HG03159 (cell line): Measurements from ENCODE around the gene HMGXB3.

ENCODE experiments used
- ATAC-seq: cut with Tn5 transposase; IDR thresholded peaks from one replicate; pipeline ENCODE4 v1.9.1; 2021; ENCODE audit warnings: mild to moderate bottlenecking, moderate library complexity; ENCODE audit not compliant: unreplicated experiment

Gene HMGXB3, protein sequence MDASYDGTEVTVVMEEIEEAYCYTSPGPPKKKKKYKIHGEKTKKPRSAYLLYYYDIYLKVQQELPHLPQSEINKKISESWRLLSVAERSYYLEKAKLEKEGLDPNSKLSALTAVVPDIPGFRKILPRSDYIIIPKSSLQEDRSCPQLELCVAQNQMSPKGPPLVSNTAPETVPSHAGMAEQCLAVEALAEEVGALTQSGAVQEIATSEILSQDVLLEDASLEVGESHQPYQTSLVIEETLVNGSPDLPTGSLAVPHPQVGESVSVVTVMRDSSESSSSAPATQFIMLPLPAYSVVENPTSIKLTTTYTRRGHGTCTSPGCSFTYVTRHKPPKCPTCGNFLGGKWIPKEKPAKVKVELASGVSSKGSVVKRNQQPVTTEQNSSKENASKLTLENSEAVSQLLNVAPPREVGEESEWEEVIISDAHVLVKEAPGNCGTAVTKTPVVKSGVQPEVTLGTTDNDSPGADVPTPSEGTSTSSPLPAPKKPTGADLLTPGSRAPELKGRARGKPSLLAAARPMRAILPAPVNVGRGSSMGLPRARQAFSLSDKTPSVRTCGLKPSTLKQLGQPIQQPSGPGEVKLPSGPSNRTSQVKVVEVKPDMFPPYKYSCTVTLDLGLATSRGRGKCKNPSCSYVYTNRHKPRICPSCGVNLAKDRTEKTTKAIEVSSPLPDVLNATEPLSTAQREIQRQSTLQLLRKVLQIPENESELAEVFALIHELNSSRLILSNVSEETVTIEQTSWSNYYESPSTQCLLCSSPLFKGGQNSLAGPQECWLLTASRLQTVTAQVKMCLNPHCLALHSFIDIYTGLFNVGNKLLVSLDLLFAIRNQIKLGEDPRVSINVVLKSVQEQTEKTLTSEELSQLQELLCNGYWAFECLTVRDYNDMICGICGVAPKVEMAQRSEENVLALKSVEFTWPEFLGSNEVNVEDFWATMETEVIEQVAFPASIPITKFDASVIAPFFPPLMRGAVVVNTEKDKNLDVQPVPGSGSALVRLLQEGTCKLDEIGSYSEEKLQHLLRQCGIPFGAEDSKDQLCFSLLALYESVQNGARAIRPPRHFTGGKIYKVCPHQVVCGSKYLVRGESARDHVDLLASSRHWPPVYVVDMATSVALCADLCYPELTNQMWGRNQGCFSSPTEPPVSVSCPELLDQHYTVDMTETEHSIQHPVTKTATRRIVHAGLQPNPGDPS (N-terminal part only)

DNA sequence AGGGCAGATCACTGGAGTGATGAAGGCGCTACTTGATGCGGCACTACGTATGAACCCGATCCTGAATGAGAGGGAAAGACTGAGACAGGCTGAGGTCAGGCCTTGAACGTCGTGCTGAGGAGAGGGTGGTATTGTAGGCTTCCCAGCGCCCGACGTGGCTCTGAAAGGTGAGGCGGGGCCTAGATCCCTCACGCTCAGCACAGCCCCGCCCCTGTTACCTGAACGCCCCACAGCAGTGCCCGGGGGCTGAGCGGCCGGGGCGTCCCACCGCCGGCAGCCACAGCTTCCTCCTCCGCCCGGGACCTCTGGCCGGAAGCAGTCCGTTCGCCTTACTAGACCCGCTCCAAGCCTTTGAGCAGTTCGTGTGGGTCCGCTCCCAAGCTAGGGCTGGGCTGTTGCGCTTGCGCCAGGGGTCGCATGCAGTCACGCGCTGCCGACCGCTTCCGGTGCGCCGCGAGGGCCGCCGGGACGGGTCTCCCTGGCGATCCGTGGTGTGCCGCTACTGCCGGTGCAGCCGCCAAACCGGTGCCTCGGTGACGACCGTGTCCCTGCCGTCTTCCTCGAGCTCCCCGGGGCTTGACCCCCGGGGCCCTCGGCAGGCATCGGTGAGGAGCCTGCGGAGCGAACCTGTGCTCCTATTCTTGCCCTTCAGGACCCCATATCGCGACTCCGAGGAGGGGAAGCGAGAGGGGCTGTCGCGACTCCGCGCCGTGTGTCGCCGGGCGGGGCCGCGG lies at the start of gene HMGXB3, which contains the start of gene TIGD6:
Gene HMGXB3 (plus strand): TSS at position 484 of the 734 bp plus-strand sequence. CDS start 4,114 bp downstream, outside the sequence.
Gene TIGD6 (minus strand): TSS at position 399 of the 734 bp plus-strand sequence. CDS start 4,306 bp downstream, outside the sequence.
- peak; percentile 90 for ATAC-seq

DNA sequence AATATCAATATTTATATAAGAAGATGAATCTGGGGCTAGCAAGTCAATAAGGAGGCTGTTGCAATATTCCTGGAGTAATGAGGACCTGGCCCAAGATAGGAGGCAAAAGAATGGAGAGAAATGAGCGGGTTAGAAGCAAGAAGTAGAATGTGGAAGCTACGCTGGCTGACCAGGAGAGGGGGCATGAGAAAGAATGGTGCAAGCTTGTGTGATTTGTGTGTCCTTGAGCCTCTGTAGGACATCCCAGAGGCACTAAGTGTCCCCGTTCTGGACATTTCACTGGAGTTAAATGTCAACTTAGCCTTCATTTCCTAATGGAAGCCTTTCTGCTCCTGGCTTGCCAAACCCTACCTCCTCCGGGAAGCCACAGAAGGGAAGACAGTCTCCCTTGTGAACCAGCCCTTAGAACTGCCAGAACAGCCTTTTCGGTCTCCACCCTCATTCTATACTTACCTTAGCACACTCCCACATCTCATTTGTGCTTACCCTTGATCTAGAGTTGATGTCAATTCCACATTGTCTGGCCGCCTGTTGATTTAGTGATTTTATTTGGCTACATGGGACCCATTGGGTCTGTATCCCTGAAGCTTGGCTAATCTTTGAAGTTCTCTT lies 49.3 kb upstream of the HMGXB3 start:
- no peak for ATAC-seq

DNA sequence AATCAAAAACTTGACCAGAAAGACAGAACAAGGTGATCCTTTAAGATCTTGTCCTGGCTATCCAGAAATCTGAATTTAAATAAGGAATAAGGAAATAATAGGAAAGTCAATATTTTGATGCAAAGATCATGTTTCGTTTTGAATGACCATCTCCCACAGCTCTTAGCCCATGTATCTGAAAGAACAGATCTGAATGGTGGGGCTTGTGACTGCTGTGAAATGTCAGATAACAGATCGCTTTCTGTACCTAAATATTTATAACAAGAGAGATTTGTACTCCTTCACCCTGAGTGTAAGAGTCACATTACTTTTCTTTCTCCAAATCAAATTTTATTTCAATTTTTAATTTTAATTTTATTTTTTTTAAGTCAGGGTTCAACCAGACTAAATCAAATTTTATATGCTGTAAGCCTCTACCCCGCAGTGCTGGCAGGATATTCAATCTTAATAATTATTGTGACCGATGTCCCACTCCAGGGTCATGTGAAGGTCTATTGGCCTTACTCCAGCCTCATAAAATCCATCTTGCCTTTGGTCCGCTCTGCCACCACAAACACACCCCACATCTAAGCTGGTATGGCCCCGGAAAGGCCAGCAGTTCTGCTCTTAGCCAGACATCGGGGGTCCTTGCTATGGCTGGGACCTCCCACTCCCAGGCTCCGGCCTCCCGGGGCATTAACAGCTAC lies 47.0 kb upstream of the HMGXB3 start:
- no peak for ATAC-seq

DNA sequence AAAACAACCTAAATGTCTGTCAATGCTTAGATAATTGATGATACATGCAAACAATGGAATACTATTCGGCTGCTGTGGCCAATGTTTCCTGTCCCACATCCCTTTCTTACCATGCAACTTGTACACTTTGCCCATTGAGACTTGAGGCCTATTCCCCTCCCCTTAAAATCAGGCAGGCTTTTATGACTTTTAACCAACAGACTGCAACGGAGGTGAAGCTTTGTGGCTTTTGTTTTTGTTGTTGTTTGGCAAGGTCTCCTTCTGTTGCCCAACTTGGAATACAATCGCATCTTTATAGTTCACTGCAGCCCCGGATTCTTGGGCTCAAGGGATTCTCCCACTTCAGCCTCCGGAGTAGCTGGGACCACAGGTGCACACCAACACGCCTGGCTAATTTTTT lies 45.7 kb upstream of the HMGXB3 start:
- no peak for ATAC-seq

DNA sequence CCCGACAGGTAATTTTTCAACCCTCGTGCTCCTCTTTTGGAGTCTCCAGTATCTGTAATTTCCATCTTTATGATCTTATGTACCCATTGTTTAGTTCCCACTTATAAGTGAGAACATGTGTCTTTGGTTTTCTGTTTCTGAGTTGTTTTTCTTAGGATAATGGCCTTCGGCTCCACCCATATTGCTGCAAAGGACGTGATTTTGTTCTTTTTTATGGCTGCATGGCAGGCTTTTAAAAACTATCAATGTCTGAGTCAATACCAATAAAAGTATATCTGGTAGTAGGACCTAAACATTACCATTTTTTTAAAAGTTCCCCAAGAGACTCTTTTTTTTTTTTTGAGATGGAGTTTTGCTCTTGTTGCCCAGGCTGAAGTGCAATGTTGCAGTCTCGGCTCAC lies 43.9 kb upstream of the HMGXB3 start:
- ATAC-seq, result no peak

DNA sequence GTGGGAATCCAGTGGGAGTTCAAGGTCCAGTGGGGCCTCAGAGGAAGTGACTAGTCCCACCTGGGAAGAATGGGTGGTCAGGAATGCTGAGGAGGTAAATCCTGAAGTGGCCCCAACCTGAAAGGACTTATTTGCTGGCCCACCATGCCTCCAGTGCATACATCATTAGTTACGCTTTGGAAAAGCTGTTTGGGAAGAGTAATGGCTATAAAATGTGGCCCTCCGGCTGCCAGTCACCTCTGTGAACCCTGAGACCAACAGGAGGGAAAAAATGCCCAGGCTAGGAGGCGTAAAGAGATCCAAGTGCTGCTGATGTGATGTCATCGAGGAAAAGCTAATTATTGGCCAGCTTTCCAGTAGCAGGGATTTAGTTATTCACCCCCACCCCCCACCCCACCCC lies 42.7 kb upstream of the HMGXB3 start:
- ATAC-seq, result no peak

DNA sequence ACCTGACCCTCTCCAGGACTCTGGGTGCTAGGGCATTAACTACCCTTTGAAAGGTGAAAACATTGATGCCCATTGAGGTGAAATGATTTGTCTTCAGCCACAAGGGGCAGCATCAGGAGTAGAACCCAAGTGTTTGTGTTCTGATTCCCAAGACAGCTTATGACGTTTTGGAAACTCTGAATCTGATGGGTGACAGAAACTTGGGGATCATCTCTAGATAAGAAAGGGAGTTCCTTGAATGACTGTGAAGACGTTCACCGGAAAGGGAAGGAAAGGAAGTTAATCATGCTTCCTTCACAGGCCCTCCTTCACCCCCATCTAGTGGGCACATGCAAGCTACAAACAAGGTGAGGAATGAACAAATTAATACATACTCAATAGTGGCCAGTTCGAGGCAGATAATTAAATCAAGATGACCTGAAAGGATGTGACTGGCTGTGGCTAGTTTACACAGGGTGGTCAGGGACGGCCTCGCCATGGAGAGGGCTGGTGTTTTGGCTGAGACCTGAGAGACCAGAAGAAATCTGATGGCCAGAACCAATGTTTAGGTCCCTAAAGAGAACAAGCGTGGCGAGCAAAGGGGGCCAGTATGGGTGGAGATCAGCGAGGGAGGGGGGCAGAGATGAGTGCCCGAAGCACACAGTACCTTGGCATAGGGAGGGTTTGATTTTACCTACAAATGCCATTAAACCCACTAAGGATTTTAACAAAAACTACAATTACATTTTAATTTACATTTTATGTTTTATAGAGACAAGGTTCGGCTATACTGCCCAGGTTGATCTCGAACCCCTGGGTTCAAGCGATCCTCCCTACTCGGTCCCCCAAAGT lies 40.9 kb upstream of the HMGXB3 start:
- ATAC-seq, result no peak

DNA sequence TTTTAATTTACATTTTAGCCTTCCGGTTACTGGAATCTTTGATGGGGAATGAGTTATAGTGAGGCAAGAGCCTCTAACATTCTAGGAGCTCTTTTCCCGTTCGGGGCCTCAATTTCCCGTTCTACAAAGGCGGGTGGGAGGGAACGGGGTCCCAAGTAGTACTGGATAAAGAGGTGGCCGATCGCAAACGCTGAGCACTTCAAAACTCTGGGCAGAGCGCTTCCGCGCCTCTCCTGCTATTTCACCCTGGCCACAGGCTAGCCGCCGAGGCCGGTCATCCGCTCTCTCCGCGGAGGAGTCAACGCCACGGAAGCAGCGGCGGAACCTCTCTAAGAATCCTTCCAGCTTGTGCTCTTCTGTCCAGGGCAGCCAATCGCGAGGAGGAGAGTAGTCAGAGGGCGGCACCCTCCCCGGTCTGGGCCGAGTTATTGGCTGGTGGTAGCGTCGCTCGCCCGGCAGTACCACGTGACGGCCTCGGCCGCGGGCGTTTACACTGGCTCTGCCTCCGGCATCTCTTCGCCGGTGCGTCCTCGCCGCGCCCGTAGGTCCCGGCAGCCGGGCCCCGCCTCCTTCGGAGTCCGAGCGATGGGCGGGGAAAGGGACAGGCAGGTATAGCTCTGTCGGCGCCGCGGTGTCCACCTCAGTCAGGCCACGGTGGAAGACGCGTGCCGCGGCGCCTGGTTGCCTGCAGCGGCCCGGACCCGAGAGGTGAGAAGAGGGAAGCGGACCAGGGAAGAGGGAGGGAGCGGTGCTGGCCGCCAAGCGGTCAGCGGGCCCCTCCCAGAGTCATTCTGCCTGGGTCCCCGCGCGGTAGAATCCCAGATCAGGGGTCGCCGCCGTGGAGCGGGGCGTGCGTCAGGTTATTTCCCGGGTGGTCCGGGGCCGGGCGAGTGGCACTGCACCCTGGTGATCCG lies 40.0 kb upstream of the HMGXB3 start, which contains the start of gene SLC26A2:
Gene SLC26A2 (plus strand): TSS at position 487 of the 914 bp plus-strand sequence. CDS start 16,895 bp downstream, outside the sequence.
- peak; percentile 99 for ATAC-seq

DNA sequence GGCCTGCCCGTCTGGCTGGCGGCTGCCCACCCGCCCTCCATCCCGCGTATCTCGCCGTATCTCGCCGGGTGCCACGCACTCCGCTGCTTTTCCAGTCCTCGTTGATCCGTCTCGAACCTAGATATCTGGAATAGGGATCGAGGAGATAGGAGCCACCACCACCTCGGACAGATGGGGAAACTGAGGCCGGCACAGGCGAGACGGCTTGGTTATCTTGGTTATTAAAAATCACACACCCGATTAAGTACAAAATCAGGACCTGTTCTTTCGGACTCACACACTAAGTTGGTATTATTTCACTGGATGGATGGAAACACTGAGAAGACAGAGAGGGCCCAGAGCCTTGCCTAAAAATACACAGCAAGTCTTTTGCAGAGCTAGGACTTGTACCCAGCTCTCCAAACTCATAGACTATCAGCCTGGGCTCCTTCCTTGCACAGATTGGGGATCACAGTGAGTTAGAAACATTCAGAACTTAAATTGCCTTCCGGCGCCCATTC lies 39.3 kb upstream of the HMGXB3 start:
- ATAC-seq, result no peak

DNA sequence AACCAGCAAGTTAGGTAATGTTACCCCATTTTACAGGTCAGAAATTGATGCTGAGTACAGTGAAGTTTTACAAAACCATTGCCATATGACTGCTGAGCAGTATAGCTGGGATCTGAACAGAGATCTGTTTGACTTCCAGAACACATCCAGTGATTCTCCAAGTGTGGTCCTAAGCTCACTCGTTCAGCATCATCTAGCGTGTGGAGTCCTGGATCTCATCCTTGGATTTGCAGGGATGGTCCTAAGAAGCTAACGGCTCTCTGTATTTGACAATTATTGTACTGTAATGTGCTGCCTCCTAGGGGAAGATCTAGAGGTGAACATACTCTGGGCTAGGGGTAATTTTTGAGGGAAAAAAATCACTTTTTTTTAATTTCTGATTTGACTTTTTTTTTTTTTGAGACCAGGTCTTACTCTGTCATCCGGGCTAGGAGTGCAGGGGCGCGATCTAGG lies 38.6 kb upstream of the HMGXB3 start:
- no peak for ATAC-seq

DNA sequence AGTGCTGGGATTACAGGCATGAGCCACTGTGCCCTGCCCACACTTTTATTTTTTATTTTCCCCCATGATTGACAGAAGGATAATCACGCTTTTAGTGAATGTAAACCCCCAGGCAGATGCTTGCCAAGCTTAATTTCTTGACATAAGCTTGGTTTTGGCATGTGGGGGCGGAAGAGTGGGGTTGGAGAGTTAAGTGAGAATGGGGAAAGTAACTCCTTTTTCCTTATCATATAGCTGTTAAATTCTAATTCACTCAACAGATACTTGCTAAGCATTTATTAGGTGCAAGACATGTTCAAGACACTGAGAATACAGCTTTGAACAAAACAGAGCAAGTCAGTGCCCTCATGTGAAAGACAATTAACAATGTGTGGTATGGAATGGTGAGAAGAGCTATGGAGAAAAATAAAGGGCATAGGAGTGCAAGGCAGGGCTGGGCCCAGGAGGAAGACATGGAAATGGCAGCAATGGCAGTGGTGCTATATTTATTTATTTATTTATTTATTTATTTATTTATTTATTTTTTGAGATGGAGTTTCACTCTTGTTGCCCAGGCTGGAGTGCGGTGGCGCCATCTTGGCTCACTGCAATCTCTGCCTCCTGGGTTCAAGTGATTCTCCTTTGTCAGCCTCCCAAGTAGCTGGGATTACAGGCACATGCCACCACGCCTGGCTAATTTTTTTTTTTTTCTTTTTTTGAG lies 37.8 kb upstream of the HMGXB3 start:
- no peak for ATAC-seq

DNA sequence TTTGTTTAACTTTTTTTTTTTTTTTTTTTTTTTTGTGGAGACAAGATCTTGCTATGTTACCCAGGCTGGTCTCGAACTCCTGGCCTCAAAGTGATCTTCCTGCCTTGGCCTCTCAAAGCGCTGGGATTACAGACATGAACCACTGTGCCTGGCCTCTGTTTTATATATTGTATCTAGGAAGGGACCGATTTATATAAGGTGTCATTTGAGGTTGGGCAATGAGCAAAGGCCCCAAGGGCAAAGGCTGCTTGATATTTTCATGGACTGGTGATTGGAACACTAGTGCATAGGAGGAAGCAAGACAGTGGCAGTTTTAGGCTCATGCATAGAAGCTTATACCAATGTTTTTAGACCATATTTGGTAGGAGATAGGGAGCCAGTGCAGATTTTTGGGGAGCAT lies 36.8 kb upstream of the HMGXB3 start:
- ATAC-seq, result no peak

DNA sequence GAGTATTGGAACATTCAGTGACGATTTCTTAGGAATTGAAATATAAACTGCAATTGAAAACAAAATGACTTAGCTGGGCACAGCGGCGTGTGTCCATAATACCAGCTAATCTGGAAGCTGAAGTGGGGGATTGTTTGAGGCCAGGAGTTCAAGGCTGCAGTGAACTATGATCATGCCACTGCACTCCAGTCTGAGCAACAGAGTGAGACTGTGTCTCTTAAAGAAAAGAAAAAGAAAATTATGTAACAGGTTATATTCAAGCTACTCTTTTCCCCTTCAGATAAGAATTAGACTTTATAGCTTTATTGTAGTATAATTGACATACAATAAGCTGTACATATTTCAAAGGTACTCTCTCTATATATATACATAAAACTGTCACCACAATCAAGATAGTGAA lies 33.6 kb upstream of the HMGXB3 start:
- ATAC-seq, result no peak

DNA sequence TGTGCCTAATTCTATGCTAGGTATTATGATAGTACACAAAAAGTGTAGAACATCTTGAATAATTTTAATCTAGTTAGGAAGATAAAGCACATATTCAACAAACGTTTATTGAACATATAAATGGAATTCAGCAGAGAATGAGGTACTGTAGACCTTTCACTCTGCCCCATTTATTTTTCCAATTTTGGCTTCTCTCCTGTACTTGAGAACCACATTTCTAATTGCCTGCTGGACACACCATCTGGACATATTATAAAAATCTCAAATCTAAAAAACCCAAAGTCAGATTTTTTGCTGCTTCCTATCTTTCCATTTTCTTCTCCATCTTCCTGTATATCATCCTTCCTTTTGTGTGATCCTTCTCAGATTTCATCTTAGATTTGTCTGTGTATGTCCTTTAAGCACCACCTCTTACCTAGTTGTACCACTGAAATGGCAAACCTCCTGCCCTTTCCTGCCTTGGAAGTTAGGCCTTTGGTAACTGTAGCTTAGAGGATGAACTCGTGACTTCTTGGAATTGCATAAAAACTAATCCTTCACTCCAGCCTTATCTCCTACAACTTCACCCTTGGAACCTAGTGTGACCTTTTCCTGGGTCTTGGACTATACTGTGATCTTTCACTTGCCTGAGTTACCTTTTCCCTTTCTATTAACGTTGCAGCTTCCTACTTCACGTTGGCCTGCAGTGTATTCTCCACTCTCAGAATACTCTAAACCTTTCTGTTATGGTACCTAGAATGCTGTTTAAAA lies 31.2 kb upstream of the HMGXB3 start:
- no peak for ATAC-seq

DNA sequence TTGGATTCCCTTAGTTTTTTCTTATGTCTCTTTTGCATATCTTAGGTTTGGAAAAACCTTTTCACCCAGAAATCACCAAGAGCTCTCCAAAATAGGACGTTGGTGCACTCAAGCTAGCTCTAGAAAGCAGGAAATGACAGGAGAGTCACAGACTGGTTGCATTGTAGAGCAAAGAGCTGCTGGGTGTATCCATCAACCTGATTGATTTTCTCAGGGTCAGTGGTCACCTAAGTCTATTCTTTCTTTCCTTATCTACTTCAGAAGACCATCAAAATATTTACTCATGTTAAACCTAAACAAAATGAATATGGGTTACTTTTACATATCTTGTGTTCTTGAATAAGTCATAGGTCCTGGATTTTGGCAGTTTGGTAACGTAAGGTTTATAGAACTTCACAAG lies 25.1 kb upstream of the HMGXB3 start:
- ATAC-seq, result no peak

DNA sequence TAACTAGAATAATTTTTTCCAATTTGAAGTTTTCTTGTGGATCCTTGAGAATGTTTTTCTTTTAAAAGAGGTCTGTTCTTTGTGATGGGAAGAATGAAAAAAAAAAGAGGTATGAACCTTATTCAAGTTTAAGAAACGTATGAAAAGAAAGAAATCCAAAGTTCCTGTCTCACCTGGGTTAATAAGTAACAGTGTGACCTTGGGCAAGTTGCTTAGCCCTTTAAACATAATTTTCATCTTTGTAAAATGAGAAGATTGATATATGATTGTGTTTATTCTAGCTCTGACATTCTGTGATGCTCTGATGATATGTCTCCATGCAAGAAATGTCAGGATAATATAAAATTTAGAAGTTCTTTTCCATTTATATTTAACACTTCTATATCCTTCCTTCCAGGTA lies 20.6 kb upstream of the HMGXB3 start:
- no peak for ATAC-seq
